SK-N-SH treated with all-trans-retinoic acid at 6 μM for 48 hours (cell line): Measurements from ENCODE around the gene SUGCT.

Source experiments
- ATAC-seq: fragments of 200-7000 bp; cut with Tn5 transposase; 3 replicates; pipeline ENCODE4 v1.9.1; 2020; ENCODE audit warnings: mild to moderate bottlenecking, moderate library complexity
- BACH2 ChIP-seq: fragments of 250-450 bp; sonication (Bioruptor Pico); IDR thresholded peaks from 2 replicates; pipeline ENCODE4 v1.9.0; 2021; ENCODE audit warnings: mild to moderate bottlenecking, borderline replicate concordance
- CSDC2 ChIP-seq: fragments of 250-450 bp; sonication (Bioruptor Pico); IDR thresholded peaks from 2 replicates; pipeline ENCODE4 v1.5.0; 2020; ENCODE audit warnings: mild to moderate bottlenecking, moderate library complexity
- CSRNP3 ChIP-seq: fragments of 250-450 bp; sonication (Bioruptor Pico); IDR thresholded peaks from 2 replicates; pipeline ENCODE4 v1.5.1; 2021; ENCODE audit warnings: mild to moderate bottlenecking, moderate library complexity
- ESRRG ChIP-seq: fragments of 250-450 bp; sonication (Bioruptor Pico); IDR thresholded peaks from 2 replicates; pipeline ENCODE4 v1.6.1; 2021; ENCODE audit warnings: mild to moderate bottlenecking
- GLIS3 ChIP-seq: fragments of 250-450 bp; sonication (Bioruptor Pico); IDR thresholded peaks from 2 replicates; pipeline ENCODE4 v1.5.0; 2020; ENCODE audit warnings: mild to moderate bottlenecking, moderate library complexity
- ISL1 ChIP-seq: fragments of 250-450 bp; sonication (Bioruptor Pico); IDR thresholded peaks from 2 replicates; pipeline ENCODE4 v2.1.2; 2022; ENCODE audit warnings: mild to moderate bottlenecking, moderate library complexity
- OSR1 ChIP-seq: fragments of 250-450 bp; sonication (Bioruptor Pico); IDR thresholded peaks from 2 replicates; pipeline ENCODE4 v1.8.0; 2022; ENCODE audit warnings: moderate library complexity, mild to moderate bottlenecking, inconsistent platforms
- RARB ChIP-seq: fragments of 250-450 bp; sonication (Bioruptor Pico); IDR thresholded peaks from 2 replicates; pipeline ENCODE4 v1.8.0; 2021; ENCODE audit warnings: mild to moderate bottlenecking, moderate library complexity
- SNAI2 ChIP-seq: fragments of 250-450 bp; sonication (Bioruptor Pico); IDR thresholded peaks from 2 replicates; pipeline ENCODE4 v1.5.0; 2020; ENCODE audit warnings: mild to moderate bottlenecking, moderate library complexity
- TCF4 ChIP-seq: fragments of 250-450 bp; sonication (Bioruptor Pico); IDR thresholded peaks from 2 replicates; pipeline ENCODE4 v1.8.0; 2021; ENCODE audit warnings: mild to moderate bottlenecking, moderate library complexity, borderline replicate concordance
- TOX ChIP-seq: fragments of 250-450 bp; sonication (Bioruptor Pico); IDR thresholded peaks from 2 replicates; pipeline ENCODE4 v1.8.0; 2021; ENCODE audit warnings: mild to moderate bottlenecking, moderate library complexity, borderline replicate concordance
- TSHZ2 ChIP-seq: fragments of 250-450 bp; sonication (Bioruptor Pico); IDR thresholded peaks from 2 replicates; pipeline ENCODE4 v1.5.0; 2020; ENCODE audit warnings: mild to moderate bottlenecking, moderate library complexity
- ZC3H10 ChIP-seq: fragments of 250-450 bp; sonication (Bioruptor Pico); IDR thresholded peaks from 2 replicates; pipeline ENCODE4 v1.5.1; 2021; ENCODE audit warnings: mild to moderate bottlenecking, moderate library complexity
- ZFP3 ChIP-seq: fragments of 250-450 bp; sonication (Bioruptor Pico); IDR thresholded peaks from 2 replicates; pipeline ENCODE4 v1.5.0; 2020; ENCODE audit warnings: mild to moderate bottlenecking, moderate library complexity
- ZFP30 ChIP-seq: fragments of 450-650 bp; formaldehyde crosslinking; IDR thresholded peaks from 2 replicates; pipeline ENCODE4 v1.5.0; 2022; ENCODE audit warnings: mild to moderate bottlenecking, moderate library complexity
- ZNF565 ChIP-seq: fragments of 450-650 bp; formaldehyde crosslinking; conservative IDR thresholded peaks from 2 replicates; pipeline ENCODE4 v1.5.0; 2020; ENCODE audit warnings: low read depth, mild to moderate bottlenecking, moderate library complexity
- ZNF70 ChIP-seq: fragments of 450-650 bp; formaldehyde crosslinking; IDR thresholded peaks from 2 replicates; pipeline ENCODE4 v1.5.0; 2020; ENCODE audit warnings: mild to moderate bottlenecking, moderate library complexity
- ZNF8 ChIP-seq: fragments of 450-650 bp; formaldehyde crosslinking; IDR thresholded peaks from 2 replicates; pipeline ENCODE4 v1.5.0; 2020; ENCODE audit warnings: mild to moderate bottlenecking, moderate library complexity
- TF ChIP-seq, protein P1 (sequence below): fragments of 250-450 bp; sonication (Bioruptor Pico); IDR thresholded peaks from 2 replicates; pipeline ENCODE4 v1.8.0; 2020; ENCODE audit warnings: mild to moderate bottlenecking, moderate library complexity, borderline replicate concordance
- TF ChIP-seq, protein P2 (sequence below): fragments of 250-450 bp; sonication (Bioruptor Pico); IDR thresholded peaks from 2 replicates; pipeline ENCODE4 v1.5.1; 2020; ENCODE audit warnings: low read depth, mild to moderate bottlenecking, moderate library complexity
- TF ChIP-seq, protein P3 (sequence below): fragments of 250-450 bp; sonication (Bioruptor Pico); IDR thresholded peaks from 2 replicates; pipeline ENCODE4 v1.8.0; 2021; ENCODE audit warnings: low read depth, mild to moderate bottlenecking, moderate library complexity, borderline replicate concordance

Gene SUGCT

DNA sequence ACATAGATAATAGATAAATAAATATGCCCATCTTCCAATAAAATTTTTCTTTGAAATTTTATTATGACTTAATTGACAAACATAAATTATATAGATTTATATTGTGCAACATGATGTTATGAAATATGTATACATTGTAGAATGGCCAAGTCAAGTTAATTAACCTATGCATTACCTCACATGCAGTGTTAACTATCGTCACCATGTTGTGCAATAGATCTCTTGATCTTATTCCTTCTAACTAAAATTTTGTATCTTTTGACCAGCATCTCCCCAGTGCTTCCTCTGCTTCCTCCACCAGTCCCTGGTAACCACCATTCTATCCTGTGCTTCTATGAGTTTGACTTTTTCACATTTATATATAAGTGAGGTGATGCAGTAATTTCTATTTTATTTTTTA is 259.6 kb downstream of the SUGCT start:
- no peak for TF ChIP-seq SNAI2 (CRISPR knock-in tag)
- no peak for TF ChIP-seq ESRRG
- no peak for TF ChIP-seq CSRNP3 (CRISPR knock-in tag)
- TF ChIP-seq ZFP30 = no peak
- TF ChIP-seq, protein P1, sequence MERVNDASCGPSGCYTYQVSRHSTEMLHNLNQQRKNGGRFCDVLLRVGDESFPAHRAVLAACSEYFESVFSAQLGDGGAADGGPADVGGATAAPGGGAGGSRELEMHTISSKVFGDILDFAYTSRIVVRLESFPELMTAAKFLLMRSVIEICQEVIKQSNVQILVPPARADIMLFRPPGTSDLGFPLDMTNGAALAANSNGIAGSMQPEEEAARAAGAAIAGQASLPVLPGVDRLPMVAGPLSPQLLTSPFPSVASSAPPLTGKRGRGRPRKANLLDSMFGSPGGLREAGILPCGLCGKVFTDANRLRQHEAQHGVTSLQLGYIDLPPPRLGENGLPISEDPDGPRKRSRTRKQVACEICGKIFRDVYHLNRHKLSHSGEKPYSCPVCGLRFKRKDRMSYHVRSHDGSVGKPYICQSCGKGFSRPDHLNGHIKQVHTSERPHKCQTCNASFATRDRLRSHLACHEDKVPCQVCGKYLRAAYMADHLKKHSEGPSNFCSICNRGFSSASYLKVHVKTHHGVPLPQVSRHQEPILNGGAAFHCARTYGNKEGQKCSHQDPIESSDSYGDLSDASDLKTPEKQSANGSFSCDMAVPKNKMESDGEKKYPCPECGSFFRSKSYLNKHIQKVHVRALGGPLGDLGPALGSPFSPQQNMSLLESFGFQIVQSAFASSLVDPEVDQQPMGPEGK (CRISPR knock-in tag) = no peak
- TF ChIP-seq ZNF70 (CRISPR knock-in tag) = no peak
- ATAC-seq = no peak

GRCh38 chr7:40400525-40400924 is 265.7 kb downstream of the SUGCT start:
- TF ChIP-seq ZNF8 (CRISPR knock-in tag) (no peak), CSDC2 (no peak), ISL1 (CRISPR knock-in tag) (no peak), ZNF565 (CRISPR knock-in tag) (no peak), OSR1 (CRISPR knock-in tag) (no peak), ZC3H10 (CRISPR knock-in tag) (no peak), BACH2 (CRISPR knock-in tag) (no peak), ZFP30 (no peak), ZFP3 (CRISPR knock-in tag) (no peak), TSHZ2 (CRISPR knock-in tag) (no peak), GLIS3 (CRISPR knock-in tag) (no peak), TCF4 (CRISPR knock-in tag) (no peak), ZNF70 (CRISPR knock-in tag) (no peak), CSRNP3 (CRISPR knock-in tag) (no peak), TOX (no peak), ESRRG (no peak), RARB (CRISPR knock-in tag) (no peak)
- TF ChIP-seq, protein P2, sequence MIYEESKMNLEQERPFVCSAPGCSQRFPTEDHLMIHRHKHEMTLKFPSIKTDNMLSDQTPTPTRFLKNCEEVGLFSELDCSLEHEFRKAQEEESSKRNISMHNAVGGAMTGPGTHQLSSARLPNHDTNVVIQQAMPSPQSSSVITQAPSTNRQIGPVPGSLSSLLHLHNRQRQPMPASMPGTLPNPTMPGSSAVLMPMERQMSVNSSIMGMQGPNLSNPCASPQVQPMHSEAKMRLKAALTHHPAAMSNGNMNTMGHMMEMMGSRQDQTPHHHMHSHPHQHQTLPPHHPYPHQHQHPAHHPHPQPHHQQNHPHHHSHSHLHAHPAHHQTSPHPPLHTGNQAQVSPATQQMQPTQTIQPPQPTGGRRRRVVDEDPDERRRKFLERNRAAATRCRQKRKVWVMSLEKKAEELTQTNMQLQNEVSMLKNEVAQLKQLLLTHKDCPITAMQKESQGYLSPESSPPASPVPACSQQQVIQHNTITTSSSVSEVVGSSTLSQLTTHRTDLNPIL = no peak
- TF ChIP-seq, protein P3, sequence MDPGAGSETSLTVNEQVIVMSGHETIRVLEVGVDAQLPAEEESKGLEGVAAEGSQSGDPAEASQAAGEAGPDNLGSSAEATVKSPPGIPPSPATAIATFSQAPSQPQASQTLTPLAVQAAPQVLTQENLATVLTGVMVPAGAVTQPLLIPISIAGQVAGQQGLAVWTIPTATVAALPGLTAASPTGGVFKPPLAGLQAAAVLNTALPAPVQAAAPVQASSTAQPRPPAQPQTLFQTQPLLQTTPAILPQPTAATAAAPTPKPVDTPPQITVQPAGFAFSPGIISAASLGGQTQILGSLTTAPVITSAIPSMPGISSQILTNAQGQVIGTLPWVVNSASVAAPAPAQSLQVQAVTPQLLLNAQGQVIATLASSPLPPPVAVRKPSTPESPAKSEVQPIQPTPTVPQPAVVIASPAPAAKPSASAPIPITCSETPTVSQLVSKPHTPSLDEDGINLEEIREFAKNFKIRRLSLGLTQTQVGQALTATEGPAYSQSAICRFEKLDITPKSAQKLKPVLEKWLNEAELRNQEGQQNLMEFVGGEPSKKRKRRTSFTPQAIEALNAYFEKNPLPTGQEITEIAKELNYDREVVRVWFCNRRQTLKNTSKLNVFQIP (CRISPR knock-in tag) = no peak
- TF ChIP-seq, protein P1 (CRISPR knock-in tag) = no peak
- TF ChIP-seq, all 23 proteins: peak for 0
- ATAC-seq = no peak
